H1 (cell line): ENCODE results near the gene TOMM7. TPM values are rescaled to one million over a fixed set of nuclear protein-coding genes. Genes with fewer than 3 reads are reported as not detected.

Source experiments
- CTCF ChIA-PET: fragments of 300-600 bp; sonication (Branson Sonifier 250); formaldehyde crosslinking; loops from one replicate; lab custom pipeline; 2021; ENCODE audit not compliant: partially characterized antibody; lab: Charles Lee
- POLR2A ChIA-PET: fragments of 300-600 bp; sonication (Branson Sonifier 250); formaldehyde crosslinking; loops from one replicate; lab custom pipeline; 2021; ENCODE audit warnings: inconsistent platforms; ENCODE audit not compliant: partially characterized antibody; lab: Charles Lee
- DNase-seq, 2 experiments: peaks; one replicate each; pipeline versions ENCODE4 v3.0.0 to v3.0.0-alpha.2; 2010 to 2022; ENCODE audit warnings: low spot score in 2 of 2, low read depth in 1 of 2, mixed read lengths in 1 of 2
- FAIRE-seq: peaks from 2 replicates; lab custom pipeline; 2011; peaks lifted over from hg19 to GRCh38; lab: Jason Lieb, UNC
- H2AFZ ChIP-seq: 2 replicates; pipeline ENCODE4 v1.8.1; 2012; ENCODE audit warnings: low read length, inconsistent platforms
- H2AK5ac ChIP-seq: 2 replicates; pipeline ENCODE4 v1.6.1; 2013; ENCODE audit warnings: low read depth, low read length
- H2BK120ac ChIP-seq: replicated peaks from 2 replicates; pipeline ENCODE3; 2013; ENCODE audit warnings: low read depth, low read length, inconsistent platforms
- H2BK12ac ChIP-seq: 2 replicates; pipeline ENCODE4 v1.6.1; 2013; ENCODE audit warnings: low read depth, low read length
- H2BK15ac ChIP-seq: 2 replicates; pipeline ENCODE4 v1.6.1; 2013; ENCODE audit warnings: low read length
- H2BK20ac ChIP-seq: 2 replicates; pipeline ENCODE4 v1.6.1; 2013; ENCODE audit warnings: low read length
- H2BK5ac ChIP-seq: 2 replicates; pipeline ENCODE4 v1.6.1; 2013; ENCODE audit warnings: low read depth, low read length
- H3K14ac ChIP-seq: 2 replicates; pipeline ENCODE4 v1.6.1; 2013; ENCODE audit warnings: inconsistent platforms; ENCODE audit not compliant: insufficient read length
- H3K18ac ChIP-seq: 2 replicates; pipeline ENCODE4 v1.6.1; 2013; ENCODE audit warnings: low read length; ENCODE audit errors: extremely low read depth
- H3K23ac ChIP-seq: 2 replicates; pipeline ENCODE4 v1.6.1; 2013; ENCODE audit warnings: inconsistent platforms; ENCODE audit not compliant: insufficient read length
- H3K23me2 ChIP-seq: 2 replicates; pipeline ENCODE4 v1.6.1; 2013; ENCODE audit warnings: low read depth, low read length
- H3K27ac ChIP-seq: 2 replicates; pipeline ENCODE4 v1.6.1; 2011; ENCODE audit warnings: low read depth, low read length, inconsistent platforms
- H3K27me3 ChIP-seq, 4 experiments: replicated peaks in 1 of 4; 1 replicate in 1 of 4; 2 replicates in 3 of 4; pipeline versions ENCODE4 v1.6.1 to v1.8.1; 2011 to 2013; ENCODE audit warnings: low read length in 3 of 4, mild to moderate bottlenecking in 3 of 4, inconsistent platforms in 2 of 4, mixed read lengths in 2 of 4, moderate library complexity in 1 of 4; ENCODE audit not compliant: control insufficient read depth in 3 of 4, insufficient read depth in 3 of 4; ENCODE audit errors: extremely low read depth in 1 of 4
- H3K36me3 ChIP-seq, 4 experiments: 2 replicates each; pipeline versions ENCODE4 v1.6.1 to v1.8.1; 2011 to 2013; ENCODE audit warnings: mild to moderate bottlenecking in 4 of 4, low read length in 3 of 4, moderate library complexity in 2 of 4, control low read depth in 1 of 4, inconsistent platforms in 1 of 4; ENCODE audit not compliant: insufficient read depth in 4 of 4, control insufficient read depth in 2 of 4
- H3K4ac ChIP-seq: replicated peaks from 2 replicates; pipeline ENCODE3; 2013; ENCODE audit warnings: low read length, low read depth, mixed read lengths, inconsistent platforms; ENCODE audit not compliant: insufficient read length
- H3K4me1 ChIP-seq, 4 experiments: replicated peaks in 1 of 4; 1 replicate in 1 of 4; 2 replicates in 3 of 4; pipeline versions ENCODE4 v1.6.1 to v1.8.1; 2011 to 2013; ENCODE audit warnings: low read length in 3 of 4, inconsistent platforms in 2 of 4, mixed read lengths in 1 of 4; ENCODE audit not compliant: insufficient read depth in 4 of 4, control insufficient read depth in 3 of 4
- H3K4me2 ChIP-seq, 2 experiments: 2 replicates each; pipeline versions ENCODE4 v1.6.1 to v1.8.1; 2011 to 2013; ENCODE audit warnings: low read depth in 2 of 2, low read length in 2 of 2, control low read depth in 1 of 2, inconsistent platforms in 1 of 2, mild to moderate bottlenecking in 1 of 2; ENCODE audit not compliant: insufficient read depth in 1 of 2
- H3K4me3 ChIP-seq, 4 experiments: fragments of 200-600, 300-600 bp in 1 of 4; sonication (generic), shearing (Covaris generic), sonication (Bioruptor Twin) in 1 of 4; 2 replicates each; pipeline versions ENCODE4 v1.5.1 to v1.8.1; 2011 to 2016; ENCODE audit warnings: low read length in 4 of 4, low read depth in 3 of 4, control low read depth in 2 of 4, inconsistent platforms in 2 of 4, mild to moderate bottlenecking in 2 of 4, mixed read lengths in 1 of 4, moderate library complexity in 1 of 4; ENCODE audit not compliant: insufficient read depth in 2 of 4; ENCODE audit errors: extremely low read depth in 1 of 4
- H3K56ac ChIP-seq: replicated peaks from 2 replicates; pipeline ENCODE3; 2013; ENCODE audit warnings: low read depth, mild to moderate bottlenecking, mixed read lengths, low read length, inconsistent platforms; ENCODE audit not compliant: insufficient read length
- H3K79me1 ChIP-seq: 2 replicates; pipeline ENCODE4 v1.6.1; 2013; ENCODE audit warnings: low read depth, low read length, control low read depth
- H3K79me2 ChIP-seq, 2 experiments: 2 replicates each; pipeline versions ENCODE4 v1.6.1 to v1.8.1; 2012 to 2013; ENCODE audit warnings: low read length in 2 of 2, mild to moderate bottlenecking in 2 of 2, inconsistent platforms in 1 of 2; ENCODE audit not compliant: insufficient read depth in 2 of 2, control insufficient read depth in 1 of 2
- H3K9ac ChIP-seq, 4 experiments: replicated peaks in 1 of 4; 1 replicate in 1 of 4; 2 replicates in 3 of 4; pipeline versions ENCODE4 v1.6.1 to v1.8.1; 2011 to 2013; ENCODE audit warnings: low read depth in 3 of 4, low read length in 3 of 4, control low read depth in 2 of 4, mild to moderate bottlenecking in 2 of 4, moderate library complexity in 2 of 4, inconsistent platforms in 1 of 4; ENCODE audit errors: extremely low read depth in 1 of 4
- H3K9me3 ChIP-seq, 2 experiments: 2 replicates each; pipeline versions ENCODE4 v1.6.1 to v1.8.1; 2012 to 2013; ENCODE audit warnings: mild to moderate bottlenecking in 2 of 2, moderate library complexity in 2 of 2, control low read depth in 1 of 2, inconsistent platforms in 1 of 2, low read depth in 1 of 2, low read length in 1 of 2, mixed read lengths in 1 of 2; ENCODE audit not compliant: insufficient read depth in 2 of 2
- H4K20me1 ChIP-seq, 2 experiments: replicated peaks in 1 of 2; 2 replicates each; pipeline versions ENCODE3 to v1.8.1; 2011 to 2013; ENCODE audit warnings: inconsistent platforms in 2 of 2, low read length in 2 of 2, mild to moderate bottlenecking in 1 of 2; ENCODE audit not compliant: insufficient read depth in 2 of 2, control insufficient read depth in 1 of 2
- H4K5ac ChIP-seq: 2 replicates; pipeline ENCODE4 v1.6.1; 2013; ENCODE audit warnings: low read length, low read depth, mixed read lengths, inconsistent platforms; ENCODE audit not compliant: insufficient read length
- H4K8ac ChIP-seq: 2 replicates; pipeline ENCODE4 v1.8.0; 2013; ENCODE audit warnings: mild to moderate bottlenecking, moderate library complexity, low read length, inconsistent platforms; ENCODE audit not compliant: insufficient read depth; ENCODE audit errors: extremely low read depth
- H4K91ac ChIP-seq: replicated peaks from 2 replicates; pipeline ENCODE3; 2013; ENCODE audit warnings: low read length, mixed read lengths, inconsistent platforms; ENCODE audit not compliant: insufficient read length
- BRCA1 ChIP-seq: IDR thresholded peaks from 2 replicates; pipeline ENCODE4 v1.6.1; 2012; ENCODE audit warnings: low read depth, low read length, improper control_type of control experiment
- CEBPB ChIP-seq: IDR thresholded peaks from 2 replicates; pipeline ENCODE4 v1.6.1; 2012; ENCODE audit warnings: low read depth, low read length
- EZH2 ChIP-seq: fragments of 200-600 bp; sonication (generic); IDR thresholded peaks from 2 replicates; pipeline ENCODE4 v1.7.1; 2012; ENCODE audit warnings: low read depth, mild to moderate bottlenecking, moderate library complexity, low read length, inconsistent platforms; ENCODE audit not compliant: severe bottlenecking
- GTF2F1 ChIP-seq: IDR thresholded peaks from 2 replicates; pipeline ENCODE4 v1.6.1; 2012; ENCODE audit warnings: low read depth, low read length, improper control_type of control experiment, borderline replicate concordance
- HDAC6 ChIP-seq: IDR thresholded peaks from one replicate; pipeline ENCODE4 v1.7.1; 2012; ENCODE audit warnings: low read depth, mild to moderate bottlenecking, inconsistent platforms, low read length, moderate library complexity
- KDM1A ChIP-seq: fragments of 200-600, 300-600 bp; sonication (generic); IDR thresholded peaks from 2 replicates; pipeline ENCODE4 v1.7.1; 2016; ENCODE audit warnings: mild to moderate bottlenecking, low read length, borderline replicate concordance
- PHF8 ChIP-seq: fragments of 200-600 bp; sonication (generic); conservative IDR thresholded peaks from 2 replicates; pipeline ENCODE4 v1.7.1; 2012; ENCODE audit warnings: low read depth, mild to moderate bottlenecking, inconsistent platforms, low read length, moderate library complexity
- POU5F1 ChIP-seq: IDR thresholded peaks from 2 replicates; pipeline ENCODE4 v1.6.1; 2011; ENCODE audit warnings: low read depth, mild to moderate bottlenecking, low read length, moderate library complexity
- SIX5 ChIP-seq: IDR thresholded peaks from 2 replicates; pipeline ENCODE4 v1.6.1; 2011; ENCODE audit warnings: mild to moderate bottlenecking, low read depth, low read length
- SP1 ChIP-seq: IDR thresholded peaks from 2 replicates; pipeline ENCODE4 v1.6.1; 2011; ENCODE audit warnings: low read depth, low read length
- SP2 ChIP-seq: IDR thresholded peaks from 2 replicates; pipeline ENCODE4 v1.6.1; 2012; ENCODE audit warnings: mild to moderate bottlenecking, low read length, inconsistent platforms
- SUZ12 ChIP-seq: fragments of 200-600 bp; sonication (generic); IDR thresholded peaks from 2 replicates; pipeline ENCODE4 v1.6.1; 2012; ENCODE audit warnings: mild to moderate bottlenecking, inconsistent platforms, low read length, moderate library complexity, mixed read lengths
- TAF7 ChIP-seq: optimal IDR thresholded peaks from 2 replicates; pipeline ENCODE3; 2011; ENCODE audit warnings: low read depth, mild to moderate bottlenecking, inconsistent platforms, low read length, moderate library complexity, borderline replicate concordance
- YY1 ChIP-seq: IDR thresholded peaks from 2 replicates; pipeline ENCODE4 v1.6.1; 2011; ENCODE audit warnings: low read depth, mild to moderate bottlenecking, low read length
- WGBS, 2 experiments: shearing (Covaris generic) in 1 of 2; methylation state at CpG; one replicate each; pipeline versions ENCODE4 v1.1.6 to v1.1.7; 2013 to 2015; ENCODE audit warnings: low lambda C conversion rate in 2 of 2, mixed read lengths in 2 of 2, inconsistent platforms in 1 of 2, low coverage in 1 of 2, missing lambda C conversion rate in 1 of 2; ENCODE audit not compliant: insufficient replicate concordance in 2 of 2, insufficient coverage in 1 of 2, insufficient read length in 1 of 2; ENCODE audit errors: extremely low coverage in 1 of 2, missing lambda C conversion rate in 1 of 2; 5-methylcytosine and 5-hydroxymethylcytosine counted together
- polyA plus RNA-seq, 7 experiments: library from polyadenylated mRNA; depleted of rRNA in 3 of 7; stranded (reverse) in 5 of 7; unstranded in 2 of 7; fragments of >200 nt in 5 of 7; fragments of 200-250 nt in 2 of 7; gene quantifications; 1 replicate in 5 of 7; 2 replicates in 1 of 7; 4 replicates in 1 of 7; pipeline versions ENCODE4 v1.2.1 to v1.2.3, GENCODE V29; 2011 to 2013; ENCODE audit warnings: missing spikeins in 2 of 7, mixed read lengths in 2 of 7
- total RNA-seq: library from RNA; stranded (reverse); fragmentation: NEBNext Ultra II Directional; extraction: Animal tissue kit (Norgen Biotek cat#: 25700); gene quantifications from 2 replicates; pipeline ENCODE4 v1.2.1, GENCODE V29; 2021

Gene TOMM7
- total and polyA plus RNA-seq, 2 of the 8 experiments (the other 6 are each of a cell fraction or from before 2014, with no cell fraction given), result 389 to 508 TPM

DNA sequence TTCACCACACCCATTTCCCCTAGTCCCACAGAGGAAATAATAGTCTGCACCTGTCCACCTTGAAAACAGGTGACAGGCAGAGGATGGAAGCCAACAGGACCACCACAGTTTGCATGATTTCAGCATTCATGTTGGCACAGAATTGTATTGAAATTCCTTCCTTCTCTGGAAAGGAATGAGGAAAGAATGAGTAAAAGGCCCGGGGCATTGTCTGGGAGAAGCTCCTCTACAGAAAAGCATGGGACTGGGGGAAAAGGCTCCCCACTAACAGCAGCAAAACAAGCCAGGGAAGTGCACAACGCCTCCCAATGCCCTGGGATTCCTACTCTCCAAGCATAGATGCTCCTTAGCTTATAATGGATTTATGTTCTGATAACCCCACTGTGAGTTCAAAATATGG, 28.5 kb upstream of the TOMM7 start:
- Histone ChIP-seq H2BK15ac (no peak overlapping the region), H3K79me1 (0 out of 2 replicates have a peak, but pooled peaks cover 2% of the 10 kb centered on the region), H3K9me3 (no peaks in the 10 kb centered on the region), H3K4me1 (peaks cover 0 to 16% (median 14%) of the 10 kb centered on the region in 4 experiments), H3K23ac (no peak overlapping the region), H2AK5ac (no peak overlapping the region), H4K5ac (no peak overlapping the region), H2AFZ (peak overlapping the region; percentile 63; the same call in 1 of the 2 replicates), H3K27ac (no peak overlapping the region), H3K18ac (no peak overlapping the region), H2BK12ac (no peak overlapping the region; the same call in 1 of the 2 replicates), H4K8ac (no peak overlapping the region), H3K27me3 (no peaks in the 10 kb centered on the region; a peak in 1 of 7 replicates), H3K23me2 (peaks cover 7% of the 10 kb centered on the region; the same call in 1 of the 2 replicates), H3K56ac (no peak overlapping the region), H3K9ac (no peak overlapping the region), H3K4ac (no peak overlapping the region), H2BK5ac (no peak overlapping the region), H3K79me2 (peaks cover 0 to 9% of the 10 kb centered on the region in 2 experiments; a peak in 2 of 4 replicates), H3K4me2 (no peak overlapping the region), H2BK20ac (0 out of 2 replicates have a peak overlapping the region, but pooled peaks have one; percentile 1), H3K36me3 (peaks cover 0 to 8% (median 0%) of the 10 kb centered on the region in 4 experiments; a peak in 1 of 8 replicates), H3K4me3 (no peak overlapping the region), H4K91ac (no peak overlapping the region), H4K20me1 (no peaks in the 10 kb centered on the region), H3K14ac (no peak overlapping the region), H2BK120ac (no peak overlapping the region)
- no peak for DNase-seq
- FAIRE-seq, result no peak
- ChIA-PET CTCF (interaction anchor here (0.6 to 4.1 kb wide), 6 partner anchors 9 to 204 kb away, joined by 3 to 20 read pairs (median 4); no protein-coding TSS in a partner anchor), POLR2A (interaction anchor here (0.6 to 2.5 kb wide), 5 partner anchors 10 to 68 kb away, joined by 3 to 13 read pairs (median 4); partner anchors contain the start of gene TOMM7)
- 91% methylated on average over 2 of the region's 2 CpGs; no CpG with 5 or more reads in 1 of the 2 experiments for WGBS, 2 experiments
- TF ChIP-seq BRCA1 (no peak), EZH2 (no peak), POU5F1 (no peak), YY1 (no peak), KDM1A (no peak), CEBPB (no peak), SUZ12 (no peak), HDAC6 (no peak), TAF7 (no peak), SP1 (no peak), SP2 (no peak), SIX5 (no peak), GTF2F1 (no peak), PHF8 (no peak)
